K562 (cell line): Measurements from ENCODE around the gene LRTM1. TPM values are rescaled to one million over a fixed set of nuclear protein-coding genes. Genes with fewer than 3 reads are reported as not detected.
A peak's percentile ranks its signal among the peaks of the same experiment; 100 is the strongest.

ENCODE experiments used
- ATAC-seq: fragments of 200-7000 bp; cut with Tn5 transposase; 3 replicates; pipeline ENCODE4 v1.9.1; 2020; ENCODE audit warnings: moderate library complexity
- BruUV-seq: library from RNA; stranded (reverse); fragments of 400-500 nt; replicated peaks from 2 replicates; lab custom pipeline; 2021; lab: Mats Ljungman, UMichigan
- CTCF ChIA-PET: fragments of 300-600 bp; formaldehyde crosslinking; extraction: SDS; loops from one replicate; lab custom pipeline; 2021; ENCODE audit warnings: low intra/inter-chr PET ratio; lab: Yijun Ruan, JAX
- POLR2A ChIA-PET: fragments of 300-600, 350-650 bp; sonication (Branson Sonifier 250); formaldehyde crosslinking; extraction: SDS; loops from one replicate; lab custom pipeline; 2021; ENCODE audit warnings: antibody characterized with exemption, inconsistent platforms; lab: Yijun Ruan, JAX
- DNase-seq, 4 experiments: peaks; one replicate each; pipeline versions ENCODE4 v3.0.0 to v3.0.0-alpha.2; 2011 to 2018; ENCODE audit warnings: low spot score in 3 of 4, mixed read lengths in 3 of 4; ENCODE audit errors: extremely low read depth in 1 of 4
- FAIRE-seq: peaks from 2 replicates; lab custom pipeline; 2011; peaks lifted over from hg19 to GRCh38; lab: Jason Lieb, UNC
- H2AFZ ChIP-seq: 2 replicates; pipeline ENCODE4 v1.6.0; 2011; ENCODE audit warnings: low read depth, low read length, control low read depth, inconsistent platforms
- H3K27ac ChIP-seq: fragments of 200-600 bp; 3 replicates; pipeline ENCODE4 v1.8.0; 2011; ENCODE audit warnings: low read depth, mild to moderate bottlenecking, control low read depth, inconsistent platforms, low read length, moderate library complexity, mixed read lengths; ENCODE audit errors: extremely low read depth
- H3K27me3 ChIP-seq, 2 experiments: fragments of 300-600 bp in 1 of 2; 2 replicates in 1 of 2; 3 replicates in 1 of 2; pipeline versions ENCODE4 v1.6.0 to v1.8.0; 2011; ENCODE audit warnings: inconsistent platforms in 2 of 2, low read length in 2 of 2, mild to moderate bottlenecking in 1 of 2, mixed read lengths in 1 of 2, moderate library complexity in 1 of 2; ENCODE audit not compliant: control insufficient read depth in 2 of 2, insufficient read depth in 2 of 2
- H3K36me3 ChIP-seq: fragments of 300-600 bp; 3 replicates; pipeline ENCODE4 v1.8.0; 2011; ENCODE audit warnings: mild to moderate bottlenecking, low read length, inconsistent platforms; ENCODE audit not compliant: control insufficient read depth, insufficient read depth
- H3K4me1 ChIP-seq, 2 experiments: fragments of 200-600 bp in 1 of 2; replicated peaks in 1 of 2; 2 replicates in 1 of 2; 3 replicates in 1 of 2; pipeline versions ENCODE4 v1.5.1 to v1.8.0; 2011; ENCODE audit warnings: inconsistent platforms in 2 of 2, low read length in 2 of 2, mild to moderate bottlenecking in 1 of 2, mixed read lengths in 1 of 2, moderate library complexity in 1 of 2; ENCODE audit not compliant: control insufficient read depth in 2 of 2, insufficient read depth in 2 of 2
- H3K4me2 ChIP-seq: 2 replicates; pipeline ENCODE4 v1.6.1; 2011; ENCODE audit warnings: low read length, control low read depth, inconsistent platforms, mixed read lengths; ENCODE audit not compliant: insufficient read depth
- H3K4me3 ChIP-seq: fragments of 200-600 bp; sonication (generic), shearing (Covaris generic); 2 replicates; pipeline ENCODE4 v1.5.1; 2016; ENCODE audit warnings: control low read depth, inconsistent platforms
- H3K79me2 ChIP-seq: fragments of 200-600 bp; 3 replicates; pipeline ENCODE4 v1.8.0; 2011; ENCODE audit warnings: low read length, inconsistent platforms; ENCODE audit not compliant: control insufficient read depth, insufficient read depth
- H3K9ac ChIP-seq, 2 experiments: 2 replicates each; pipeline versions ENCODE4 v1.6.0 to v1.6.1; 2011; ENCODE audit warnings: low read depth in 2 of 2, low read length in 2 of 2, control low read depth in 1 of 2, inconsistent platforms in 1 of 2, mild to moderate bottlenecking in 1 of 2, mixed read lengths in 1 of 2; ENCODE audit not compliant: insufficient read depth in 1 of 2
- H3K9me1 ChIP-seq: one replicate; pipeline ENCODE4 v1.6.0; 2011; ENCODE audit warnings: inconsistent platforms, mild to moderate bottlenecking, low read length, moderate library complexity; ENCODE audit not compliant: control insufficient read depth, insufficient read depth
- H3K9me3 ChIP-seq: replicated peaks from 2 replicates; pipeline ENCODE4 v1.5.1; 2011; ENCODE audit warnings: low read depth, low read length, inconsistent platforms; ENCODE audit not compliant: control insufficient read depth, insufficient read depth
- H4K20me1 ChIP-seq: replicated peaks from 2 replicates; pipeline ENCODE4 v1.6.1; 2011; ENCODE audit warnings: low read length, inconsistent platforms, mixed read lengths; ENCODE audit not compliant: control insufficient read depth, insufficient read depth
- ELF4 ChIP-seq: fragments of 450-650 bp; formaldehyde crosslinking; IDR thresholded peaks from 2 replicates; pipeline ENCODE4 v1.4.0; 2022; ENCODE audit warnings: missing genetic modification characterization
- ETV1 ChIP-seq: fragments of 450-650 bp; conservative IDR thresholded peaks from 2 replicates; pipeline ENCODE4 v1.6.1; 2016; ENCODE audit warnings: missing genetic modification characterization, control low read depth, low read depth, missing compliant biosample characterization
- KDM1A ChIP-seq, 2 experiments: fragments of 450-650 bp; IDR thresholded peaks; 2 replicates each; pipeline ENCODE4 v1.6.1; 2016; ENCODE audit warnings: mild to moderate bottlenecking in 2 of 2
- MCM3 ChIP-seq: fragments of 450-650 bp; IDR thresholded peaks from 2 replicates; pipeline ENCODE4 v1.6.1; 2016
- RAD21 ChIP-seq, 2 experiments: fragments of 250-450 bp in 1 of 2; fragments of 450-650 bp in 1 of 2; sonication (Bioruptor Pico) in 1 of 2; formaldehyde crosslinking in 1 of 2; IDR thresholded peaks in 1 of 2; conservative IDR thresholded peaks in 1 of 2; 2 replicates each; pipeline versions ENCODE4 v1.4.0 to v1.8.0; 2020 to 2022; ENCODE audit warnings: mild to moderate bottlenecking in 2 of 2, moderate library complexity in 1 of 2
- RBM25 ChIP-seq: fragments of 200-400 bp; formaldehyde crosslinking; IDR thresholded peaks from 2 replicates; pipeline ENCODE4 v1.6.1; 2018; ENCODE audit warnings: low read length, low read depth, moderate library complexity; ENCODE audit not compliant: severe bottlenecking
- SMAD1 ChIP-seq: fragments of 150-350 bp; IDR thresholded peaks from 2 replicates; pipeline ENCODE4 v1.6.1; 2014; ENCODE audit warnings: low read length, low read depth; ENCODE audit not compliant: partially characterized antibody
- SMC3 ChIP-seq: conservative IDR thresholded peaks from 2 replicates; pipeline ENCODE4 v1.6.1; 2011; ENCODE audit warnings: low read depth, low read length, improper control_type of control experiment; ENCODE audit not compliant: insufficient read depth
- ZBTB7A ChIP-seq: IDR thresholded peaks from 2 replicates; pipeline ENCODE4 v1.6.1; 2011; ENCODE audit warnings: low read depth, mild to moderate bottlenecking, low read length, moderate library complexity, borderline replicate concordance; ENCODE audit not compliant: control insufficient read depth
- ZFX ChIP-seq: sonication (generic); formaldehyde crosslinking; IDR thresholded peaks from 2 replicates; pipeline ENCODE4 v1.8.0; 2022; ENCODE audit warnings: mild to moderate bottlenecking, missing genetic modification reagents, moderate library complexity
- ZKSCAN8 ChIP-seq: fragments of 200-800 bp; sonication (Bioruptor generic); IDR thresholded peaks from 2 replicates; pipeline ENCODE4 v1.6.1; 2016; ENCODE audit warnings: missing genetic modification characterization, missing compliant biosample characterization
- ZNF586 ChIP-seq: fragments of 450-650 bp; formaldehyde crosslinking; conservative IDR thresholded peaks from 2 replicates; pipeline ENCODE4 v1.4.0; 2020; ENCODE audit warnings: mild to moderate bottlenecking, moderate library complexity
- ZNF644 ChIP-seq: fragments of 200-800 bp; sonication (Bioruptor generic); IDR thresholded peaks from 2 replicates; pipeline ENCODE4 v1.6.1; 2016; ENCODE audit warnings: low read depth, missing genetic modification characterization, missing compliant biosample characterization
- WGBS: fragments of 100-300 bp; shearing (Covaris generic); methylation state at CpG from one replicate; pipeline ENCODE4 v1.1.6; 2016; ENCODE audit warnings: low coverage, mixed read lengths; ENCODE audit not compliant: insufficient coverage; ENCODE audit errors: missing lambda C conversion rate; 5-methylcytosine and 5-hydroxymethylcytosine counted together
- in situ Hi-C: fragments of 300-500 bp; cut with MboI; formaldehyde crosslinking; loops from 4 replicates; pipeline ENCODE4 v1.15.0; 2018; ENCODE audit warnings: inconsistent platforms, mixed read lengths
- intact Hi-C: fragments of 100-400 bp; cut with micrococcal nuclease; formaldehyde crosslinking; loops from 2 replicates; pipeline ENCODE4 v1.14.2; 2022
- polyA plus RNA-seq, 8 experiments: library from polyadenylated mRNA; depleted of rRNA in 4 of 8; stranded (reverse) in 5 of 8; unstranded in 3 of 8; fragments of >200 nt; fragmentation: Nextera tagmentation in 2 of 8; fragmentation: Illumina TruSeq in 1 of 8; extraction: Ambion mirVana in 2 of 8; extraction: Trizol in 1 of 8; gene quantifications; 2 replicates each; pipeline versions ENCODE4 v1.2.1 to v1.2.3, GENCODE V29; 2011 to 2014; ENCODE audit warnings: inconsistent platforms in 1 of 8, missing spikeins in 1 of 8
- total RNA-seq, 7 experiments: library from RNA; depleted of rRNA in 6 of 7; stranded (reverse); fragments of >200 nt in 6 of 7; fragmentation: Illumina TruSeq in 2 of 7; extraction: Trizol in 2 of 7; gene quantifications; 2 replicates each; pipeline versions ENCODE4 v1.2.1 to v1.2.3, GENCODE V29; 2011 to 2021; ENCODE audit warnings: low replicate concordance in 1 of 7
- TF ChIP-seq, protein P1 (sequence below): fragments of 450-650 bp; IDR thresholded peaks from 2 replicates; pipeline ENCODE4 v1.6.1; 2014; ENCODE audit warnings: low read depth, mild to moderate bottlenecking, moderate library complexity, borderline replicate concordance
- TF ChIP-seq, protein P2 (sequence below): sonication (generic); formaldehyde crosslinking; IDR thresholded peaks from 2 replicates; pipeline ENCODE4 v1.8.1; 2022; ENCODE audit warnings: missing genetic modification reagents

LRTM1 gene
- total and polyA plus RNA-seq, 9 of the 15 experiments (the other 6 are each of a cell fraction or from before 2014, with no cell fraction given), result not detected

DNA sequence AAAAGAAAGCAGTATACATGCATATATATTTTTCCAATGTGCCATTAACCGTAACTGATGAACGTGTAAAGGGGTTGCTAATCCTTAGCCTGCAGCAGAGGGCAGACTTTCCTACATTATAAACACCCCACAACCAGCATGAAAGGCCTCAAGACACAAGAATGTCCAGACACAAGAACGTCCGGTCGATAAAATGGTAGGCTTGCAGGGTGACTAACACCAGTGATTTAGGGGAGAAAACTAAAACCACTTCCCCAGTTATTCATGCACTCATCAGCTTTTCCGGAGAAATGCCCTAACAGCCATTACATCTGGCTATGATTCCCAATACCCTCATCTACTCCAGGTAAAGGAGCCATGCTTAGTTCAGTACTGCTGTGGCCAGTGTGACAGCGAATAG is 57.4 kb downstream of the LRTM1 start:
- H3K36me3 ChIP-seq, result no peaks in the 10 kb centered on the region
- in situ Hi-C loops, result no loop called here
- peak; percentile 7 to 22 (median 16) for DNase-seq
- FAIRE-seq, result no peak
- H3K9ac ChIP-seq, result no peak overlapping the region
- H3K27me3 ChIP-seq, result 0 out of 5 replicates have a peak, but pooled peaks cover 0 to 6% of the 10 kb centered on the region in 2 experiments
- POLR2A ChIA-PET, result no interaction called here
- no peak overlapping the region for H3K4me3 ChIP-seq
- no peaks in the 10 kb centered on the region for H3K4me1 ChIP-seq
- ATAC-seq, result peak; percentile 59; the same call in 2 of the 3 replicates
- BruUV-seq, result no TSS peak
- no peaks in the 10 kb centered on the region for H3K9me1 ChIP-seq
- no peak overlapping the region for H3K4me2 ChIP-seq
- H3K27ac ChIP-seq, result no peak overlapping the region
- no peaks in the 10 kb centered on the region for H3K9me3 ChIP-seq
- intact Hi-C loops, result loop anchor here (10.0 kb wide), 1 partner anchor 114 kb away; no protein-coding TSS in a partner anchor
- WGBS, result 0% methylated on average over 7 of the region's 7 CpGs
- H2AFZ ChIP-seq, result no peak overlapping the region
- no peaks in the 10 kb centered on the region for H4K20me1 ChIP-seq
- H3K79me2 ChIP-seq, result no peaks in the 10 kb centered on the region
- CTCF ChIA-PET, result no interaction called here
- TF ChIP-seq ZNF644 (tag) (no peak), ETV1 (tag) (no peak), RBM25 (no peak), MCM3 (no peak), ELF4 (CRISPR knock-in tag) (no peak), SMAD1 (no peak), ZFX (no peak), RAD21 (CRISPR knock-in tag; conservative IDR thresholded peaks at IDR 0.05 in 1 of 2, IDR thresholded peaks at IDR 0.05 in 1 of 2) (peak; percentile 44 to 46), ZKSCAN8 (CRISPR knock-in tag) (no peak), KDM1A (IDR thresholded peaks at IDR 0.05) (no peak), SMC3 (0 out of 2 replicates have a peak, but pooled peaks have one; percentile 17), ZBTB7A (no peak), ZNF586 (CRISPR knock-in tag) (no peak)
- TF ChIP-seq, protein P1, sequence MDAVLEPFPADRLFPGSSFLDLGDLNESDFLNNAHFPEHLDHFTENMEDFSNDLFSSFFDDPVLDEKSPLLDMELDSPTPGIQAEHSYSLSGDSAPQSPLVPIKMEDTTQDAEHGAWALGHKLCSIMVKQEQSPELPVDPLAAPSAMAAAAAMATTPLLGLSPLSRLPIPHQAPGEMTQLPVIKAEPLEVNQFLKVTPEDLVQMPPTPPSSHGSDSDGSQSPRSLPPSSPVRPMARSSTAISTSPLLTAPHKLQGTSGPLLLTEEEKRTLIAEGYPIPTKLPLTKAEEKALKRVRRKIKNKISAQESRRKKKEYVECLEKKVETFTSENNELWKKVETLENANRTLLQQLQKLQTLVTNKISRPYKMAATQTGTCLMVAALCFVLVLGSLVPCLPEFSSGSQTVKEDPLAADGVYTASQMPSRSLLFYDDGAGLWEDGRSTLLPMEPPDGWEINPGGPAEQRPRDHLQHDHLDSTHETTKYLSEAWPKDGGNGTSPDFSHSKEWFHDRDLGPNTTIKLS, result no peak
- TF ChIP-seq, protein P2, sequence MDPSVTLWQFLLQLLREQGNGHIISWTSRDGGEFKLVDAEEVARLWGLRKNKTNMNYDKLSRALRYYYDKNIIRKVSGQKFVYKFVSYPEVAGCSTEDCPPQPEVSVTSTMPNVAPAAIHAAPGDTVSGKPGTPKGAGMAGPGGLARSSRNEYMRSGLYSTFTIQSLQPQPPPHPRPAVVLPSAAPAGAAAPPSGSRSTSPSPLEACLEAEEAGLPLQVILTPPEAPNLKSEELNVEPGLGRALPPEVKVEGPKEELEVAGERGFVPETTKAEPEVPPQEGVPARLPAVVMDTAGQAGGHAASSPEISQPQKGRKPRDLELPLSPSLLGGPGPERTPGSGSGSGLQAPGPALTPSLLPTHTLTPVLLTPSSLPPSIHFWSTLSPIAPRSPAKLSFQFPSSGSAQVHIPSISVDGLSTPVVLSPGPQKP (CRISPR knock-in tag), result no peak
